Natural killer cell (primary cell): ENCODE data around the gene PIK3CA. TPM values are rescaled to one million over a fixed set of nuclear protein-coding genes. Genes with fewer than 3 reads are reported as not detected.
A peak's percentile ranks its signal among the peaks of the same experiment; 100 is the strongest.
"Not testable (repeated sequence)": the region's sequence is repeated elsewhere in the genome, so short reads cannot be mapped to it uniquely, and the experiment has no call there.

ENCODE experiments used
- ATAC-seq, 3 donors: fragments of 150-1000 bp in 2 of 3; fragments of 200-7000 bp in 1 of 3; cut with Tn5 transposase; 1 replicate in 1 of 3; 2 replicates in 2 of 3; pipeline ENCODE4 v1.10.0; 2021; ENCODE audit warnings: mild to moderate bottlenecking in 2 of 3, moderate library complexity in 2 of 3
- DNase-seq, 2 donors: peaks; one replicate each; pipeline versions ENCODE4 v3.0.0 to v3.0.0-alpha.2; 2013 to 2021; ENCODE audit warnings: mixed read lengths in 1 of 2
- H3K27ac ChIP-seq: one replicate; pipeline ENCODE4 v1.5.1; 2013; ENCODE audit warnings: mild to moderate bottlenecking, low read length
- H3K27me3 ChIP-seq: one replicate; pipeline ENCODE4 v1.6.1; 2013; ENCODE audit warnings: low read length; ENCODE audit not compliant: control insufficient read depth, insufficient read depth
- H3K36me3 ChIP-seq: one replicate; pipeline ENCODE4 v1.6.1; 2013; ENCODE audit warnings: low read length; ENCODE audit not compliant: control insufficient read depth, insufficient read depth
- H3K4me1 ChIP-seq: one replicate; pipeline ENCODE4 v1.6.1; 2013; ENCODE audit warnings: low read length; ENCODE audit not compliant: control insufficient read depth, insufficient read depth
- H3K4me3 ChIP-seq: one replicate; pipeline ENCODE4 v1.5.1; 2013; ENCODE audit warnings: low read length
- H3K9me3 ChIP-seq: one replicate; pipeline ENCODE4 v1.6.1; 2013; ENCODE audit warnings: low read length; ENCODE audit not compliant: control insufficient read depth, insufficient read depth
- H3K27ac Mint-ChIP-seq, 2 donors: one replicate each; pipeline ENCODE4 v1.8.0; 2022; ENCODE audit warnings: mild to moderate bottlenecking in 2 of 2, mixed read lengths in 2 of 2, moderate library complexity in 1 of 2
- H3K27me3 Mint-ChIP-seq, 2 donors: one replicate each; pipeline ENCODE4 v1.8.0; 2022; ENCODE audit warnings: low read depth in 2 of 2, mixed read lengths in 2 of 2
- H3K36me3 Mint-ChIP-seq: one replicate; pipeline ENCODE4 v1.8.0; 2022; ENCODE audit warnings: mixed read lengths
- H3K4me1 Mint-ChIP-seq, 2 donors: one replicate each; pipeline ENCODE4 v1.8.0; 2022; ENCODE audit warnings: mixed read lengths in 2 of 2
- H3K4me3 Mint-ChIP-seq: one replicate; pipeline ENCODE4 v1.8.0; 2022; ENCODE audit warnings: mild to moderate bottlenecking, moderate library complexity, mixed read lengths
- H3K9me3 Mint-ChIP-seq, 2 donors: one replicate each; pipeline ENCODE4 v1.8.0; 2022; ENCODE audit warnings: mixed read lengths in 2 of 2
- WGBS: methylation state at CpG from one replicate; pipeline ENCODE4 v1.1.7; 2013; ENCODE audit warnings: missing lambda C conversion rate; ENCODE audit not compliant: insufficient coverage; 5-methylcytosine and 5-hydroxymethylcytosine counted together
- intact Hi-C: fragments of 100-400 bp; cut with micrococcal nuclease; formaldehyde crosslinking; loops from one replicate; pipeline ENCODE4 v1.14.2; 2022
- total RNA-seq, 4 donors: library from RNA; stranded (reverse); fragments of 120-200 nt in 1 of 4; gene quantifications; one replicate each; pipeline versions ENCODE4 v1.2.3 to v1.2.4, GENCODE V29; 2013 to 2022
- TF ChIP-seq, protein P1 (sequence below): fragments of 200-600 bp; IDR thresholded peaks from one replicate; pipeline ENCODE4 v1.8.0; 2022; ENCODE audit warnings: antibody characterized with exemption

PIK3CA gene
- total RNA-seq, 3 donors from 2014 or later (not counting 1 experiment from before 2014, with no cell fraction given): 37.1 to 40.9 (median 40.2) TPM

DNA sequence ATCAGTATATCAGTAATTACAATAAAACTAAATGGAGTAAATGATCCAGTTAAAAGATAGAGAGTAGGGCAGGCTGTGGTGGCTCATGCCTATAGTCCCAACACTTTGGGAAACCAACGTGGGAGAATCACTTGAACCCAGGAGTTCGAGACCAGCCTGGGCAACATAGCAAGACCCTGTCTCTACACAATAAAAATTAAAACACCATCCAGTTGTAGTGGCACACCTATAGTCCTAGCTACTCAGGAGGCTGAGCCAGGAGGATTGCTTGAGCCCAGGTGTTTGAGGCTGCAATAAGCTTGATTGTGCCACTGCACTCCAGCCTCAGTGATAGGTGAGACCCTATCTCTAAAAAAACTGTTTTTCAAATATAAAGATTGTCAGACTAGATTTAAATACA lies 108.7 kb downstream of the PIK3CA start:
- no peak overlapping the region for H3K27ac ChIP-seq
- Mint-ChIP-seq H3K27ac (no peak overlapping the region), H3K4me3 (no peak overlapping the region), H3K9me3 (peaks cover 7 to 19% of the 10 kb centered on the region in 2 donors), H3K36me3 (peaks cover 5% of the 10 kb centered on the region), H3K27me3 (no peaks in the 10 kb centered on the region), H3K4me1 (peaks cover 7 to 20% of the 10 kb centered on the region in 2 donors)
- peaks cover 4% of the 10 kb centered on the region for H3K9me3 ChIP-seq
- intact Hi-C loops: no loop called here
- ATAC-seq (no peak), DNase-seq (no peak)
- TF ChIP-seq, protein P1, sequence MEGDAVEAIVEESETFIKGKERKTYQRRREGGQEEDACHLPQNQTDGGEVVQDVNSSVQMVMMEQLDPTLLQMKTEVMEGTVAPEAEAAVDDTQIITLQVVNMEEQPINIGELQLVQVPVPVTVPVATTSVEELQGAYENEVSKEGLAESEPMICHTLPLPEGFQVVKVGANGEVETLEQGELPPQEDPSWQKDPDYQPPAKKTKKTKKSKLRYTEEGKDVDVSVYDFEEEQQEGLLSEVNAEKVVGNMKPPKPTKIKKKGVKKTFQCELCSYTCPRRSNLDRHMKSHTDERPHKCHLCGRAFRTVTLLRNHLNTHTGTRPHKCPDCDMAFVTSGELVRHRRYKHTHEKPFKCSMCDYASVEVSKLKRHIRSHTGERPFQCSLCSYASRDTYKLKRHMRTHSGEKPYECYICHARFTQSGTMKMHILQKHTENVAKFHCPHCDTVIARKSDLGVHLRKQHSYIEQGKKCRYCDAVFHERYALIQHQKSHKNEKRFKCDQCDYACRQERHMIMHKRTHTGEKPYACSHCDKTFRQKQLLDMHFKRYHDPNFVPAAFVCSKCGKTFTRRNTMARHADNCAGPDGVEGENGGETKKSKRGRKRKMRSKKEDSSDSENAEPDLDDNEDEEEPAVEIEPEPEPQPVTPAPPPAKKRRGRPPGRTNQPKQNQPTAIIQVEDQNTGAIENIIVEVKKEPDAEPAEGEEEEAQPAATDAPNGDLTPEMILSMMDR: no peak
- 83% methylated on average over 2 of the region's 2 CpGs for WGBS
- no peaks in the 10 kb centered on the region for H3K36me3 ChIP-seq
- H3K4me3 ChIP-seq: no peak overlapping the region
- no peaks in the 10 kb centered on the region for H3K27me3 ChIP-seq
- H3K4me1 ChIP-seq: peaks cover 7% of the 10 kb centered on the region

DNA sequence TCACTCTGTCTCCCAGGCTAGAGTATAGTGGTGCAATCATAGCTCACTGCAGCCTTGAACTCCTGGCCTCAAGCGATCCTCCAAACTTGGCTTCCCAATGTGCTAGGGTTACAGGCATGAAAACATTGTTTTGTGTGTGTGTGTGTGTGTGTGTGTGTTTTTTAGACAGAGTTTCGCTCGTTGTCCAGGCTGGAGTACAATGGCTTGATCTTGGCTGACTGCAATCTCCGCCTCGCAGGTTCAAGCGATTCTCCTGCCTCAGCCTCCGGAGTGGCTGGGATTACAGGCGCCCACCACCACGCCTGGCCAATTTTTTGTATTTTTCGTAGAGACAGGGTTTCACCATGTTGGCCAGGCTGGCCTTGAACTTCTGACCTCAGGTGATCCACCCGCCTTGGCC lies 109.6 kb downstream of the PIK3CA start:
- Mint-ChIP-seq H3K9me3 (peaks cover 7 to 19% of the 10 kb centered on the region in 2 donors), H3K4me1 (peaks cover 7 to 20% of the 10 kb centered on the region in 2 donors)
- H3K27me3 Mint-ChIP-seq, H3K4me3 ChIP-seq, H3K4me1 ChIP-seq, H3K36me3 Mint-ChIP-seq, H3K27ac ChIP-seq, H3K36me3 ChIP-seq, DNase-seq, intact Hi-C loops, ATAC-seq, H3K9me3 ChIP-seq, H3K27ac Mint-ChIP-seq, H3K4me3 Mint-ChIP-seq, H3K27me3 ChIP-seq: not testable (repeated sequence)
- 97% methylated on average over 11 of the region's 11 CpGs for WGBS

DNA sequence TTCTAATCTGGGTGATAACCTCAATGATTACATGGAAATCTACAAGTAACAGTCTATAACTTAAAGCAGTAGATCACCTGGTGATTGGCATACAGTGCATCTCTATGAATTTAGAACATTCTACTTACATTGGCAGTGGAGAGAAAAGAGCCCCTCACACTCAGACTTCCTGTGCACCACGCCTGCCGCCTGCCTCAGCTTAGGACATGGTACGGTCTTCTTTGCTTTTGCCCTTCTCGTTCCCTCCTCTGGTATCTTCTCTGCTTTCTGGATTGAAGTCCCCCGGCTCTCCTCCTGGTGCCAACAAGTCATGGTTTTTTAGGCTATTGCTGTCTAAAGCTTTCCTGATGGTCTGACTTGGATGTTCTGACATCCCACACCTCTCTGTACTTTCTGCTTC lies 110.7 kb downstream of the PIK3CA start:
- Histone ChIP-seq H3K27me3 (no peaks in the 10 kb centered on the region), H3K27ac (no peak overlapping the region), H3K4me1 (peaks cover 9% of the 10 kb centered on the region), H3K4me3 (no peak overlapping the region), H3K36me3 (no peaks in the 10 kb centered on the region), H3K9me3 (peaks cover 4% of the 10 kb centered on the region)
- Mint-ChIP-seq H3K4me3 (no peak overlapping the region), H3K4me1 (peaks cover 7 to 20% of the 10 kb centered on the region in 2 donors), H3K36me3 (peaks cover 5% of the 10 kb centered on the region), H3K9me3 (peaks cover 7 to 19% of the 10 kb centered on the region in 2 donors), H3K27me3 (no peaks in the 10 kb centered on the region), H3K27ac (peak overlapping the region in 1 of 2 donors; percentile 22)
- TF ChIP-seq, protein P1: no peak
- DNase-seq (no peak), ATAC-seq (no peak)
- intact Hi-C loops: no loop called here
- WGBS: 95% methylated on average over 5 of the region's 5 CpGs

DNA sequence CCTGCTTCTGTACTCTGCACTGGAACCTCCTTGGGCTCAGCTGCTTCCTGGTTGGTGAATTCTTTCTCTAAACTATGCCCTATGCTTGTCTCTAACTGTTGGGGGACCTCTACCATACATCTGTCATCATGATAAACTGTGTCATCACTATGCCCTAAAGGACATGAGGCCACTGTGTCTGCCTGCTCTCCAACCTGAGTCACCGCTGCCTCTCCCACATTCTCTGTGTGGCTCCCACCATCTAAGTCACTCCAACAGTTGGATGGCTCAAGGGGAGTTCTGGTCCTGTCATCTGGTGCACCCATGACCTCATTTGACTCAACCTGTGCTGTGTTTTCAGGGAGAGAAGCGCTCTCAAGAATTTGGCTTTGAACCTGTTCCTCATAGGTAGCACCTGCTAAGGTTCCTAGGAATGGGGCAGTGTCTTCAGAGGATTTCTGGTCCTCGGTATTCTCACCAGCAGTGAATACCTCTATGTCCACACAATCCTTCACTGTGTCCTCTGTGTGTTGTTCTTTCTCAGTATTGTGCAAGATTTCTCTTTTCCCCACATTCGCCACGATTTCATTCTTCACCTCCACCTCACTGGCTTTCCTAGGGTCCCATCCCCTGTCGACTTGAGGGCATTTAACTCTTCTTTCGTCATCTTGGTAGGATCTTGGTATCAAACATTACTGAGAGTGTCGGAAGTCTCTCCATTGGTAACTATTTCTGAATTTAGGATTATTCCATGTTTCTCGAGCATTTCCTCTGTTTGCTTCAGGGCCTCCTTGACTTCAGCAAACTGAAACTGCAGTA lies 112.0 kb downstream of the PIK3CA start:
- Mint-ChIP-seq H3K9me3 (peaks cover 7 to 19% of the 10 kb centered on the region in 2 donors), H3K4me1 (peaks cover 7 to 20% of the 10 kb centered on the region in 2 donors), H3K27ac (peak overlapping the region in 1 of 2 donors; percentile 27), H3K4me3 (peak overlapping the region; percentile 80)
- intact Hi-C loops, H3K27me3 Mint-ChIP-seq, ATAC-seq, DNase-seq, H3K36me3 ChIP-seq, H3K9me3 ChIP-seq, H3K27ac ChIP-seq, H3K36me3 Mint-ChIP-seq, H3K27me3 ChIP-seq, H3K4me1 ChIP-seq, H3K4me3 ChIP-seq: not testable (repeated sequence)
- WGBS: 96% methylated on average over 8 of the region's 9 CpGs
